Activated B cell treated with CpG ODN at 0.5 μM for 24 hours (primary cell): ENCODE measurements around the gene PLA2G5. TPM values are rescaled to one million over a fixed set of nuclear protein-coding genes. Genes with fewer than 3 reads are reported as not detected.

Experiments
- ATAC-seq: fragments of 200-7000 bp; cut with Tn5 transposase; one replicate; pipeline ENCODE4 v1.10.0; 2021; ENCODE audit warnings: low read depth, mild to moderate bottlenecking, moderate library complexity
- CTCF ChIA-PET: fragments of 350-600 bp; sonication (Branson Sonifier 250); formaldehyde crosslinking; loops from one replicate; lab custom pipeline; 2021; ENCODE audit warnings: antibody characterized with exemption; lab: Charles Lee
- POLR2A ChIA-PET: fragments of 350-600 bp; sonication (Branson Sonifier 250); formaldehyde crosslinking; loops from one replicate; lab custom pipeline; 2021; ENCODE audit warnings: antibody characterized with exemption; lab: Charles Lee
- DNase-seq: peaks from one replicate; pipeline ENCODE4 v3.0.0; 2022
- H3K27ac Mint-ChIP-seq: one replicate; pipeline ENCODE4 v1.8.0; 2020; ENCODE audit warnings: mixed read lengths
- H3K27me3 Mint-ChIP-seq: one replicate; pipeline ENCODE4 v1.8.0; 2021; ENCODE audit warnings: mixed read lengths
- H3K36me3 Mint-ChIP-seq: one replicate; pipeline ENCODE4 v1.8.0; 2021; ENCODE audit warnings: low read depth, mixed read lengths
- H3K4me1 Mint-ChIP-seq: one replicate; pipeline ENCODE4 v1.8.0; 2021; ENCODE audit warnings: mixed read lengths
- H3K4me3 Mint-ChIP-seq: one replicate; pipeline ENCODE4 v1.8.0; 2020; ENCODE audit warnings: mild to moderate bottlenecking, mixed read lengths
- H3K9me3 Mint-ChIP-seq: one replicate; pipeline ENCODE4 v1.8.0; 2020; ENCODE audit warnings: mixed read lengths
- CTCF ChIP-seq: fragments of 200-600 bp; IDR thresholded peaks from one replicate; pipeline ENCODE4 v1.8.0; 2022; ENCODE audit warnings: antibody characterized with exemption, mild to moderate bottlenecking
- intact Hi-C: fragments of 100-400 bp; cut with micrococcal nuclease; formaldehyde crosslinking; loops from one replicate; pipeline ENCODE4 v1.15.1; 2024
- total RNA-seq: library from RNA; stranded (reverse); gene quantifications from 2 replicates; pipeline ENCODE4 v1.2.3, GENCODE V29; 2022

PLA2G5 gene
- total RNA-seq, 1 donor from 2014 or later = not detected

GRCh38 chr1:20100632-20101355 lies 30.8 kb downstream of the PLA2G5 start:
- CTCF ChIA-PET = interaction anchor here (0.9 to 5.0 kb wide), 4 partner anchors 10 to 93 kb away, joined by 3 to 54 read pairs (median 10); no protein-coding TSS in a partner anchor

DNA sequence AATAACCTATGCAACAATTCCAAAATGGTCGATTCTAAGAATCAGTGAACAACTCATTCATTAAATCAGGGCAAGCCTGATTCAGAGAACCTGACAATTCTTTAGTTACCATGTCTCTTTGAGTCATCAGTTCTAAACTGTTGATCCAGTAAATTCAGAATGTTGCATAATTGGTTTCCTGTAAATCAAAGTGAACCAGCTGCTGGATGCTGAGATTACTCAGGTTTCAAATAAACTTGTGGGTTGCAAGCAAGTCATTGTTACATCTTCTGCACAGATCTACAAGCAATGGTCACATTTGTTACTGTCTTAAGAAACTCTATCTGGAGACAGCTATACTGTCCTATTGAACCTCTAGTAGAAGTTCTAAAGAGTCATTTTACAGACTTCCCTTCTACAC lies 32.9 kb downstream of the PLA2G5 start:
- intact Hi-C loops = loop anchor here (5.0 kb wide), 1 partner anchor 389 kb away; no protein-coding TSS in a partner anchor
- ATAC-seq (no peak), DNase-seq (no peak)
- Mint-ChIP-seq H3K36me3 (no peaks in the 10 kb centered on the region), H3K9me3 (no peaks in the 10 kb centered on the region), H3K27ac (no peak overlapping the region), H3K4me3 (no peak overlapping the region), H3K4me1 (peaks cover 6% of the 10 kb centered on the region), H3K27me3 (no peaks in the 10 kb centered on the region)
- ChIA-PET CTCF (interaction anchor here (5.0 kb wide), 1 partner anchor 49 kb away, joined by 54 read pairs; no protein-coding TSS in a partner anchor), POLR2A (no interaction called here)
- TF ChIP-seq CTCF = no peak

More at GRCh38 chr1:20100632-20101355, 30.8 kb downstream of the PLA2G5 start:
- no peak overlapping the region for H3K4me3 Mint-ChIP-seq
- H3K36me3 Mint-ChIP-seq = no peaks in the 10 kb centered on the region
- no peaks in the 10 kb centered on the region for H3K27me3 Mint-ChIP-seq
- no peaks in the 10 kb centered on the region for H3K9me3 Mint-ChIP-seq
- TF ChIP-seq CTCF = no peak
- ATAC-seq (peak; percentile 92), DNase-seq (peak; percentile 29)
- intact Hi-C loops = loop anchor here (1.0 to 5.0 kb wide), 4 partner anchors 52 to 392 kb away; no protein-coding TSS in a partner anchor
- POLR2A ChIA-PET = no interaction called here
- no peak overlapping the region for H3K27ac Mint-ChIP-seq
- peaks cover 6% of the 10 kb centered on the region for H3K4me1 Mint-ChIP-seq

GRCh38 chr1:20105856-20106255 lies 35.9 kb downstream of the PLA2G5 start:
- Mint-ChIP-seq H3K27ac (no peak overlapping the region), H3K36me3 (no peaks in the 10 kb centered on the region), H3K27me3 (no peaks in the 10 kb centered on the region), H3K9me3 (no peaks in the 10 kb centered on the region), H3K4me1 (peaks cover 5% of the 10 kb centered on the region), H3K4me3 (no peak overlapping the region)
- CTCF ChIA-PET = no interaction called here
- TF ChIP-seq CTCF = no peak
- intact Hi-C loops = no loop called here
- ATAC-seq (no peak), DNase-seq (no peak)
- POLR2A ChIA-PET = no interaction called here

- CTCF ChIA-PET = no interaction called here
- Mint-ChIP-seq H3K9me3 (no peaks in the 10 kb centered on the region), H3K27ac (no peak overlapping the region), H3K36me3 (no peaks in the 10 kb centered on the region), H3K4me1 (no peaks in the 10 kb centered on the region), H3K4me3 (no peak overlapping the region), H3K27me3 (no peaks in the 10 kb centered on the region)
- DNase-seq (no peak), ATAC-seq (no peak)
- POLR2A ChIA-PET = no interaction called here
- intact Hi-C loops = no loop called here
- no peak for TF ChIP-seq CTCF
Observed at GRCh38 chr1:20107351-20107750, 37.4 kb downstream of the PLA2G5 start.

DNA sequence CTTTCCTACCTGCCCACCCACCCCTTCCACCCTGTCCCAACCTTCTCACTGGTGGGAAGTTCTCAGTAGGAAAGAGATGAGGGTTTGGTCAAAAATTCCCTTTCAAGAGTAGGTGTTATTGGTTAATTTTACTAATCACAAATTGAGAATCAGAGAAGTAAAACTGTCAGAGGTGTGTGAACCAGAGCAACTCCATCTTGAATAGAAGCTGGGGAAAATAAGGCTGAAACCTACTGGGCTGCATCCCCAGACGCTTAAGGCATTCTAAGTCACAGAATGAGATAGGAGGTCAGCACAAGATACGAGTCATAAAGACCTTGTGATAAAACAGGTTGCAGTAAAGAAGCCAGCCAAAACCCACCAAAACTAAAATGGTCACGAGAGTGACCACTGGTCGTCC lies 37.8 kb downstream of the PLA2G5 start:
- Mint-ChIP-seq H3K36me3 (no peaks in the 10 kb centered on the region), H3K4me1 (no peaks in the 10 kb centered on the region), H3K4me3 (no peak overlapping the region), H3K9me3 (no peaks in the 10 kb centered on the region), H3K27ac (no peak overlapping the region), H3K27me3 (no peaks in the 10 kb centered on the region)
- intact Hi-C loops = no loop called here
- TF ChIP-seq CTCF = no peak
- POLR2A ChIA-PET = no interaction called here
- CTCF ChIA-PET = no interaction called here
- ATAC-seq = no peak
- no peak for DNase-seq
